Stimulated activated CD4-positive, alpha-beta T cell treated with anti-CD3 and anti-CD28 coated beads, Interleukin-15, amount 100 ng/mL, for 48 hours (primary cell): ENCODE results near the gene APOA5.
"Not testable (repeated sequence)": the region's sequence is repeated elsewhere in the genome, so short reads cannot be mapped to it uniquely, and the experiment has no call there.

Experiments used
- DNase-seq, 2 donors: peaks; one replicate each; pipeline ENCODE4 v3.0.0-alpha.2; 2020; ENCODE audit warnings: low read depth in 2 of 2

Gene APOA5

DNA sequence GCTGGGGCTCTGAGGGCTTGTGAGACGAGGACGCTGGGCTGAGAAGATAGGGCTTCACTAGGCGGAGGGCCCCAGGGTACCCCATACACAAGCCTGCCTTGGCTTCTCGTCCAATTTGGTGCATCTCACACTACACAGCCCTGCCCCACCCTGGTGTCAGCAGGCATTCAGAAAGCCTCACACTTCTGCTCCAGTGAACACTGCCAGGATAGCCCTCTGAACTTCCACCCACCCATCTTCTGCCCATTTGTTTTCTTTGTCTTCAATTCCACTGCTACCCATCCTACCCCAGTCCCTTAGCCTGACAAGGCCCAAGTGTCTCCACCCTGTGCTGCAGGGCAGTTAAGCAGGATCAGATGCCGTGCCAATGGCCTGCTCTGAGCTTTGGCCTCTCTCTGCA lies 17.0 kb downstream of the APOA5 start:
- no peak for DNase-seq

DNA sequence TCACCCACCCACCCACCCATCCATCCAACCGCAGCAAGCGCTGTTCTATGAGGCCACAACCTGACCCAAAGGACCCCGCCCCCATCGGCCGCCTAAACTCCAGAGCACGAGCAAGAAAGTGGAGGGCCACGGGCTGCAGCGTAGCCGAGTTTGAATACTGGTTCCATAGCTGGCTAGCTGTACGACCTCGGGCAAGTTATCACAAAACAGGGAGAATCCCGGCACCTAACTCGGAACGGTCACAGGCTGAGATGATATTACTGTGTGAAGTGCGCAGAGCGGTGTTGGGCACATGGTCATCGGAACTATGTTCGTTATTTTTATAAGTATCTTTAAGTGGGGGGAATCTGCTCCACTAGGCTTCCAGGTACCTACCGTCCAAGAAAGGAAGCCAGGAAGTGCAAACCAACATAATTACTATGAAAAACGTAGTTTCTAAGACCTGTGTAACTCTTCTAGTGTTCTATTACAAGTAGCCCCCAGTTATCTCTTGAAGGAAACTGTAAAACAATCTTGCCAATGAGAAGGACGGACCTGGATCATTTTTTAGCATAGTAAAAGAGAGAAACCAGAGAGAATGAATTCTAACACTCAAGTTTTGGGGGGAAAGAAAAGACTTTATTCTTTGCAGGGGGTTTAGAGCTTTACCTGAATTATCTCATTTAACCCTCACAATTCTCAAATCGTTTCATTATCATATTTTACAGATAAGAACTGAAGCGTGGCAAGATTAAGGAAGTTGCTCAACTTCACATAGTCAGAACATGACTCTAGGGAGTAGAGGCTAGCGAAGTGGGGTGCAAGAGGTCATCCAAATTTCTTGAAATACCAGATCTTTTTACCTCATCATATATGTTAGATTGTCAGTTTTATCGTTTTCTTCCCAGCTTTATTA lies 18.2 kb downstream of the APOA5 start:
- DNase-seq: no peak

DNA sequence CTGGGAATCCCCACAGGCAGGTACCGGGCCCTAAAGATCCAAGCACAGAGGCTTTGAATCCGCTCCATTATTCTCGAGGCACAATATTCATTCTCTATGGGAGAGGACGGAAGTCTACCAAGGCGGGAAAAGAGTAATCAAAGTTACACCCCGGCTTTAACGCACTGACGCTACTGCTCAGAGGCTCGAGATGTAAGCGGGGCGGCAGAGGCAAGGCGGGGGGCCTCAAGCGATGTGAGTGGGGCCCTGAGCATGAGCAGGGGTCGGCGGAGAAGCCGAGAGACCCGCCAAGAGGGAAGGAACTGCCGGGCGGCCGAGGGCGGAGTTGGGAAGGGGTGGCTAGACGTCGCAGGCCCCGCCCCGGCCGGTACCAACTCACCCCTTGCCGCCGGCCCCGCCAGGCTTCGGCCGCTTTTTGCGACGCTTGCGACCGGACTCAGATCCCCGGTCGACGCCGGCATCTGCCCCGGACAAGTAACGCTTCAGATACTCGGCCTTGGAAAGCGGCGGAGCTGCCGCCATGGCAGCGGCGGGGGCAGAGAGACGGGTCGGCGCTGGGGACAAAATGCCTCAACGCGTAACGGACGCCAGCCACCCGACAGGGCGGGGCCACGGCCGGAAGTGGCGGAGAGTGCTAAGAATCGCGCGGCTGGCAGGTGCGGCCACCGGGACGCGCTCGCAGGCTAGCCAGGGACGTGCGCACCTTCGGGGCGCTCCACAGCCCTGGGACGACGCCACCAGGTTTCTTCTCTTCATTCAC lies 19.1 kb downstream of the APOA5 start, which contains the start of gene BUD13:
BUD13 (minus strand) TSS at position 545 of the 760 bp plus-strand sequence; CDS start at position 522, 23 bp downstream.
- peak; percentile 85 to 90 for DNase-seq

DNA sequence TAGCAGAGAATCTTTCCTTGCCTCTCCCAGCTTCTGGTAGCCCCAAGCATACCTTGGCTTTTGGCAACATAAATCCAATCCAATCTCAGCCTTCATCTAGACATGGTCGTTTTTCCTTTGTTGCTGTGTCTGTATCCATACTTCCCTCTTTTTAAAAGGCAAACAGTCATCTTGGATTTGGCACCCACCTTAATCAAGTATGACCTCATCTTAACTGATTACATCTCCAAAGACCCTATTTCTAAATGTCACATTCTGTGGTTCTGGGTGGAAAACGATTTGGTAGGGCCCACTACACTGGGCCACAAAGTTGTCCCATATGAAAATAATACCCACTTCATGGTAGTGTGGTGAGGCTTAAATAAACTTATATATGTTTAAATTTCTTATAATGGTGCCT lies 19.7 kb downstream of the APOA5 start:
- DNase-seq: no peak

DNA sequence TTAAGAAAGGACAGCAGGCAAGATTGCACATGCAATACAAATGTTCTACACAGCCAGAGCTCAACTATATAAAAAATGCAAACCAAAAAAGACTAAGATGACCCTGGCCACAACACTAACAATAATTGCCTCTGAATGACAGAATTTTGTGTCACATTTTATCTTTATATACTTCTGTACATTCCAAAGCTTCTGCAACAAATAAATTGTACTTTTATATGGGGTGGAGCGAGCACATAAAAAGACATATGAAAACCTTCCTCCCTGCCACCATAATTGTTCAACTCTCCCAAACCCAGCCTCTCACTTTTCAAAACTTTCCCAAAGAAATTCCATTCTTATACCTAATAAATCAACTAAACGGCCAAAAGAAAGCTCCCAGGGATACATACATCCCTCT lies 29.5 kb downstream of the APOA5 start:
- no peak for DNase-seq

DNA sequence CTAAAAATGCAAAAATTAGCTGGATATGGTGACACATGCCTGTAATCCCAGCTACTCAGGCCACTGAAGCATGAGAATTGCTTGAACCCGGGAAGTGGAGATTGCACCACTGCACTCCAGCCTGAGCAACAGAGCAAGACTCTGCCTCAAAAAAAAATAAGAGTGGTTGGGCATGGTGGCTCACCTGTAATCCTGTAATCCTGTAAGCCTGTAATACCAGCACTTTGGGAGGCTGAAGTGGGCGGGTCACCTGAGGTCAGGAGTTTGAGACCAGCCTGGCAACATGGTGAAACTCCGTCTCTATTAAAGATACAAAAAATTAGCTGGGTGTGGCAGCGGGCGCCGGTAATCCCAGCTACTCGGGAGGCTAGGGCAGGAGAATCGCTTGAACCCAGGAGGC lies 35.6 kb downstream of the APOA5 start:
- not testable (repeated sequence) for DNase-seq

DNA sequence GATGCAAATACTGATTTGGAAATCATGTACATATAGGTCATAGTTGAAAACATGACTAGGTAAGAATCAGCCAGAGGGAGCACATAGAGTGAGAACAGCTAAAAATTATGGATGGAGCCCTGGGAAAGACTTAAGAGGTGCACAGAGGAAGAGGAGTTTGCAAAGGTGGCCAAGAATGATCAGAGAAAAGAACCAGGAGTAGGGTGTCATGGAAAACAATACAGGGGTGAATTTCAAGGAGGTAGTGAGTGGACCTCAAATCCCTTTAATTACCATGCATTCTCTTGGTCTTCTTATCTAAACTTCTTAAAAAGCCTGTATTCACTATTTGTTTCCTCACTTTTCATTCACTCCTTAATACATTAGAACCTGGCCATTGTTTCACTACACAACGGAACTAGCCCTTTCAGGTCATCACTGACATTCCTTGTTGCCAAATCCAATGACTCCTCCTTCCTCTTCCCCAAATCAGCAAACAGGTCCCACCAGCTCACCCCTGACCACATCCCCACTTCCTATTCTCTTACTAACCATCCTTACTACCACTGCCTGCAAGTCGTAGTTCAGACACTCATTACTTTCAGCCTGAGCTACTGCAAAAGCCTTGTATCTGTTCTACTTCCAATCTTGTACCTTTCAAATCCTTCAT lies 41.5 kb downstream of the APOA5 start:
- no peak for DNase-seq

DNA sequence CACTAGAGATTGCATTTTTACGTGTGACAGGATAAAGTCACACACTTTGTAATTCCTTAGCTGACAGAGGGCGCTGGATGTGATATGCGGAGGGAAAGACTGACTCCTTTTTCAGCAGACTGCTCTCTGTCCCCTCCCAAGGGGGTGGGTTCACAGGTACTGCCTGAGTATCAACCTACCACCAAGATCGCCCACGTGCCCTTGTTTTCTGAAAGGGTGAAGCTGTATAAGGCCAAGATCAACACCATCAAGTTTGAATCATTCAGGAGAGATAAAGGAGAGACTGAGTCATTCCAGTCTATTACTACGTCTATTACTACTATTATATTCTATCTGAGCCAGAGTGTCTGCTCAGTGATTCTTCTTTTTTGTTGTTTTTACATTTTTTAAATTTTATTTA lies 49.6 kb downstream of the APOA5 start:
- DNase-seq: no peak

DNA sequence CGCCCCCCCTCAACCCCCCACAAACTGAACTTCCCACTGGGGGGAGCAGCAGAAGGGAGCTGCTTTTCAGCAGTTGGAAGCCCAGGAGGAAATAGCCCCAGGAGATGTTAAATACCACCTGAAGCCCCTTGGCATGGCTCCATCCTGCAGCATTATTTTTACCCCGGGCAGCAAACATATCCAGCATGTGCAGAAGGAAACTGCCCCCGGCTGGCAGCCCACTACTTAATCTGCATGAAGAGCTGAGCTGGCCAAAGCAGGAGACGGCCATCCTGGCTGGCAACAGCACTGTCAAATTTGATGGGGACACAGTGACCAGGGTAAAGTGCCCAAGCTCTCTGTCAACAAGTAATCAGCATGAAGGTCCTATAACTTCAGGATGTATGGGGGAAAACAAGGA lies 50.9 kb downstream of the APOA5 start:
- DNase-seq: no peak
